ENCODE measurements around the gene CROCC2.

The CROCC2 gene

GRCh38 chr2:241019441-241020139 lies 113.5 kb downstream of the CROCC2 start:
- no peak for TF ChIP-seq CTCF (IDR thresholded peaks at IDR 0.05; ENCODE audit: insufficient read depth, missing control alignments)
- FAIRE-seq (no peak), DNase-seq (ENCODE audit: insufficient read length, low spot score) (no peak)

DNA sequence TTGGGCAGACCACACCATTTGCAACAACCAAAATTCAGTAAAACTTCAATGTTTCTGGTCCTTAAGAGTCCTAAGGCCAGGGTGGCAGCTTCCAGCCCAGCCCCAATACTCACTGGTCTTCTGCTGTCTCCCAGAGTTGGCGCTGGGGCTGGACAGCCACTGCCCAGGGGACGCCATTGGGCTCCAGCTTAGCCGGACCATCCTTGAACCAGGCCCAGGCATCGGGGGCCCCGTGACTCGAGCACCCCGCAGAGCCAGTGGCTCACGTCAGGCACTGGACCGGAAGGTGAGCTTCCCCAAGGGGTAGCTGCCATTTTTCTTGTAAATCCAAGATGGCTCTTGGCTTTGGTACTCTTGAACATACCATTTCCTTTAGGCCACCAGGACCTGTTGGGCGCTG lies 114.1 kb downstream of the CROCC2 start:
- TF ChIP-seq CTCF (IDR thresholded peaks at IDR 0.05; ENCODE audit: insufficient read depth, missing control alignments): no peak
- FAIRE-seq (no peak), DNase-seq (ENCODE audit: insufficient read length, low spot score) (no peak)

- FAIRE-seq (no peak), DNase-seq (ENCODE audit: insufficient read length, low spot score) (no peak)
- TF ChIP-seq CTCF (IDR thresholded peaks at IDR 0.05; ENCODE audit: insufficient read depth, missing control alignments): no peak
Measured at GRCh38 chr2:241020629-241021190, 114.6 kb downstream of the CROCC2 start.

DNA sequence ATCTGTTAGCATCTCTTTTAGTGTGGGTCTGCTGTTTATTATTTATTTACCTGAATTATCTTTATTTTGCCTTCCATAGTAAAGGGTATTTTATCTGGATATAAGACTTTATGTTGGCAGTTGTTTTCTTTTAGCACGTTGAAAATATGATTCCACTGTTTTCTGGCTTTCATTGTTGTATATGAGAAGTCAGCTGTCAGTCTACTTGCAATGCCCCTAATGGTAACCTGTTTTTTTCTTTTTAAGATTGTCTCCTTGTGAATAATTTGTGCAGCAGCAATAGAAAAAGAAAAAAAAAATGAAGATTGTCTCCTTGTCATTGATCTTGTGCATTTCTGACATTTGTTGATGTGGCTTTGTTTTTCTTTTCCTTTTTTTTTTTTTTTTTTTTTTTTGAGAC lies 119.5 kb downstream of the CROCC2 start:
- FAIRE-seq: no peak
- DNase-seq (ENCODE audit: insufficient read length, low spot score): no peak
- no peak for TF ChIP-seq CTCF (IDR thresholded peaks at IDR 0.05; ENCODE audit: insufficient read depth, missing control alignments)

DNA sequence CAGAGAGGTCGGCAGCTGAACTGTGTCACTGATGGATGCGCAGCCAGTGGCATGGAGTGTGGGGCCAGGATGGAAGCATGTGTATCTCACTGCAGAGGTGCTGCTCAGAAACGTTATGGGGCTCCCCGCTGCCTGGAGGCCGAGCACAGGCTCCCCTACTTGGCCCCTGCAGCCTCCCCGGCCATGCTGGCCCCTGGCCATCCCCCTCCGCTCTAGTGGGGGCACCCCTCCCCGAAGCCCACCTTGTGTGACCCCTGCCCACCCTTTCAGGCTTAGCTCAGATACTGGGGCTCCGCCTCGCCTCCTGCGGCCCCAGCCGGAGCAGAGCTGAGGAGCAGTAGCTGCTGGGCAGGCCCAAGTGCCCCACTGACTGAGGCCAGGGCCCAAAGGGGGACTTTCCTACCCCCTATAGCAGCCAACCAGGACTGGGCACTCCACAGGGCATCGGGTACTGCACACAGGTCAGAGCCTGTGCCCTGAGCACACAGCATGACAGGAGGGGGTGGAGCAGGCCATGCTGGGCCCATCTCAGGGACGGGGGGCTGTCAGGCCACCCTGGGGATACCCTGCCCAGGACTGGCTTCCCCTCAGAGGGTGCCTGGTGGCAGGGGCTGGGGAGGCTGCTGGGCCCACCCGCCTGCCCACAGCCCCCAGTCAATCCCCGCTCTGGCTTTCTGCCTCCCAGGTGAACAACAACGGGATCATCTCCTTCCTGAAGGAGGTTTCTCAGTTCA lies 123.6 kb downstream of the CROCC2 start:
- no peak for TF ChIP-seq CTCF (IDR thresholded peaks at IDR 0.05; ENCODE audit: insufficient read depth, missing control alignments)
- DNase-seq (ENCODE audit: insufficient read length, low spot score): no peak
- FAIRE-seq: no peak

GRCh38 chr2:241030333-241030680 lies 124.2 kb downstream of the CROCC2 start:
- FAIRE-seq: no peak
- no peak for DNase-seq (ENCODE audit: insufficient read length, low spot score)

More at GRCh38 chr2:241030333-241030680, 124.2 kb downstream of the CROCC2 start:
- TF ChIP-seq CTCF (IDR thresholded peaks at IDR 0.05; ENCODE audit: insufficient read depth, missing control alignments): no peak
